Gastrocnemius medialis (tissue), 4 donors: ENCODE measurements around the gene SRPX.

Source experiments
- CTCF ChIP-seq, 5 experiments: fragments of 450-650 bp in 3 of 5; fragments of 200-600 bp in 2 of 5; sonication (generic) in 2 of 5; IDR thresholded peaks in 4 of 5; conservative IDR thresholded peaks in 1 of 5; 1 replicate in 4 of 5; 2 replicates in 1 of 5; pipeline ENCODE4 v1.5.1; 2016 to 2019; ENCODE audit warnings: antibody characterized with exemption in 5 of 5, mild to moderate bottlenecking in 3 of 5, moderate library complexity in 3 of 5
- POLR2A ChIP-seq, 2 donors: fragments of 450-650 bp; IDR thresholded peaks; one replicate each; pipeline ENCODE4 v1.6.1; 2017; ENCODE audit warnings: antibody characterized with exemption in 2 of 2, mild to moderate bottlenecking in 2 of 2, moderate library complexity in 2 of 2

GRCh38 chrX:38108364-38108763 lies 112.3 kb downstream of the SRPX start:
- no peak for TF ChIP-seq CTCF (IDR thresholded peaks at IDR 0.05 in 4 of 5, conservative IDR thresholded peaks at IDR 0.05 in 1 of 5)
- no peak for TF ChIP-seq POLR2A (IDR thresholded peaks at IDR 0.05)
